SIG-M5 (cell line): ENCODE data around the gene DNAH17.

Experiments
- DNase-seq: peaks from one replicate; lab custom pipeline; 2025; lab: John Stamatoyannopoulos, UW

The DNAH17 gene

DNA sequence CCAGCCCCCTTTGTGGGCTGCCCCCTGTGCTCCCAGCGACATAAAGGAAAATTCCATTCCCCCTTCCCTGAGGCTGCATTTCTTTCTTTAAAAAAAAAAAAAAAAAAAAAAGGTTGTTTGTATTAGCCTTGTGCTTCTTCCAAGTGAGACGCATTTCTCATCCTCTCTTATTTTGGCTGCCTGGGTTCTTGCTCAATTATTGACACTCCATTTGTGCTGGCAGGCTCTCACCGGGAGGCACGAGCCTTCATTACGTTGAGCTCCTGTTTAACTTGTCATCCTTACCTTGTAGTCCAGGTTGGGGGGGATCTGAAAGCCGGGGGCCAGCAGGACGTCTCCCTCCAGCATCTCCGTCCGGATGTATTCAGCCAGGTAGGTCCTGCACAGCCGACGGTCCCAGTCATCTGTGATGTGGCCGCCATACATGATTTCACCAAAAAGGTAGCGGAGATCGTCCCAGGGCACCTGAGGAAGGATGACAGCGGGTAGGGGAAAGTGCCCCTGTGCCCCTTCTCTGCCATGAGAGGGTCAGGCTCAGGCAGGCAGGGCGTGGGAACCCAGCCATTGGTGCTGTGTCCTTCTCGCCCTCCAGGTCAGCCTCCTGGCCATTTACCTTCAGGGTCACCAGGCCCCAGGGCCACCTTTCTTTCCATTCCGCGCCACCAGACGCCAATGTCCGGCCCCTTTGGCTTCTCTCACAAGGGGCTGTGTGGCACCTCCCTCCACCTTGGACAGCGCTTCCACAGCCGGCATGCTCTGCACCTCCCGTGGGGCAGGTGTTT lies 148.2 kb downstream of the DNAH17 start:
- DNase-seq: no peak

DNA sequence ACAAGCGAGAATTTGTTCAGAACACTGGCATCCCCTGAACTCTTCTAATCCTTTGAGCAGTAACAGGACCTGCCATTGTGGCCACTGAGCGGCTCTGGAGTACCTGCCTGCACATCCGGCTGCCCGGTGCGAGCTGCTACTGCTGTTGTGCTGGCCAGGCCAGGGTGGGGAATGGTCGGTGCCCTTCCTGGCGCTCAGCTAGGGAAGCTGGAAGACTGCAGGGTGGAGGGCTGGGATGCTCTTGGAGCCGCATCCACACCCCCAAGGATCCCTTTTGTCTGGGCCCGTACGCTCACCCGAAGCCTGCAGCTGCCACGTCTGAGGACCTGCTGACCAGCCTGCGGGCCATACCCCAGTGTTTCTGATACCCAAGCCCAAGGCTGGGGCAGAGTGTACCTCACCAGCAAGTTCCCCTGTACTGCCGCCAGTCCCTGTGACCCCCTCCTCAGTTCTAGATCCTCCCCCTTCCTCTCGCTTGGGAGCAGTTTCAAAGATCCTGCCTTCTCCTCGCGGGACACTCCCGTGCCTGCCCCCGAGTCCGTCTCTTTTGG lies 149.1 kb downstream of the DNAH17 start:
- no peak for DNase-seq

DNA sequence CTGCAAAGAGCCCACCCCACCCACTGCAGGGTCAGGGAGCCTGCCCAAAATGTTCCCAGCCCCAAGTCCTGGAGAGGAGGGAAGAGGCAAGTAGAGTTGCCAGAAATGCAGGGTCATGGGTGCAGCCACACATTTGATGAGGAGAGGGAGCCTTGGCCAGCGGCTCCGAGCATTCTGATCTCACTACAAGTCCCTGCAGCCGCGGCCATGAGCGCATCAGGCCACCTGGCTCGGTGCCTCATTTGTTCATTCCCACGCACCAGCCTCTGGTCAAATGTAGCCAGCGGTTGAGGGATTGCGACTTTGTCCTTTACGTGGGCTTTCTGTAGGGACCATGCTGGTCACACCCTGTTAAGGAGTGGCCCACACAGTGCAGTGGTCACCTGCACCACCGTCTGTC lies 150.1 kb downstream of the DNAH17 start:
- no peak for DNase-seq

DNA sequence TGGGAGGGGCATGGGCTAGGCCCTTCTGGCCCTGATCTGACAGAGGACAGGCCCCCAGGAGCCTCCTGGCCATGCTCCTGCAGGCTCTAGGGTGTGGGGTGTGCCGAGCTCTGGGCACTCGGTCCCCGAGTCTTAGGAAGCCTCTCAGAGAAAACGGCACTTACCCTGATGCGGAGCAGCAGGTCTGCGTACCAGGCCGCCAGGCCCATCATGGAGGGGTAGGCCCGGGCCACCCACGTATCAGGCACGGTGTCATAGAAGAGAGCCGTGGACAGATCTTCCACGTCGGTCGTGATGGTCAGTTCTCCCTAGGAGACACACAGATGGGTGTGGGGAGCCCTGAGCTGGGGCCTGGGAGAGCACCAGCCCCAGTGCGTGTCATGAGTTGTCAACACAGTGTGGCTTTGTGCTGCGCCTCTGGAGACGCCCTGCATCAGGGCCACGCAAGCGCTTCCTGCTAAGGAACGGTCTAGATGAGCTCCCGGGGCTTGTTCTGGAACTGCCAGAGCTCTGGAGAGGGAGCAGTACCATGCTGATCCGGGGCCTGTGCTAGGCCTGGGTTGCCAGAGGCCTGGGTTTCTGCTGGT lies 150.8 kb downstream of the DNAH17 start:
- no peak for DNase-seq

DNA sequence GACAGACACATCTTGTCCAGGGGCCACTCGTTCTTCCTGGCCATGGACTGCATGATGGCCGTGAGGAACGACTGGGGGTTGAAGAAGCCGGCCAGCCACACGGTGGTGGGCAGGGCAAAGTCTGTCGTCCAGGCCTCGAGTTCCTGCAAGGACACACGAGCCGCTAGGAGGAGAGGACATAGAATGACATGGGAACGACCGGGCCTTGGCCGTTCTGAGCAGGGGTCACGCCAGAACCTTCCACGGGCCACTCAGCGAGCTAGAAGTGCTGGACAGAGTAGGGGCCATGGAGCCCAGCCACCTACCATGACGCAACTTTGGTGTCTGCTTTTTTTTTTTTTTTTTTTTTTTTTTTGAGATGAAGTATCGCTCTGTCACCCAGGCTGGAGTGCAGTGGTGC lies 151.8 kb downstream of the DNAH17 start:
- no peak for DNase-seq

DNA sequence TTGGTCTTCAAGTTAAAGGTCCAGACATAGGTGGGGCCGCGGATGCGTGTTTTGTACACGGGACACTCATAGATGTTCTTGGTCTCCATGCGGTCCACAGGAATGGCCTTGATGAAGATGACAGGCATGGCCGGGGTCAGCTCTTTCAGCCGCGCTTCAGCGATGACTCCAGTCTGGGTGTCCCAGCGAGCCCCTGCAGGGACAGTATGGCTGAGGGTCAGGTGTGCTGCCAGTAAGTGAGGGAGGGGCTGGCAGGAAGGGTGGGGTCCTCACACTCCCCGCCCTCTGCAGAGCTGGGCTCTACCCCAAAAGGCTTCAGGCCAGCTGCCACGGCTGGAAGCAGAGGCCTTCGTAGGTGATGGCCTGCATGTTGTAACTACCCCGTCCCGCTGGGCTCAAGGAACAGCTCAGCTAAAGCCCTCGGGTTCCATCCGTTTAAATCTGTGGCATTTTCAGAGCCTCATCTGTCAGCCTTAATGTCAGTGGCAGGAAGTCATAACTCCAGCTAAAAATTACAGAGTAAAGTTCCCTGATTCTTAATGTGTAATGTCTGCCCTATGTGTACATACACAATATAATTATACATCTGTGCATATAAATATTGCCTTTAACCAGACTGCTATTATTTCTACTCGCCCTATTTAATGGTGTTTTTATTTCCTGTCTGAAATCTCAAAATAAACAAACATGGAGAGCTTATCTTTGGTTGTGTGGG lies 153.1 kb downstream of the DNAH17 start:
- DNase-seq: no peak

DNA sequence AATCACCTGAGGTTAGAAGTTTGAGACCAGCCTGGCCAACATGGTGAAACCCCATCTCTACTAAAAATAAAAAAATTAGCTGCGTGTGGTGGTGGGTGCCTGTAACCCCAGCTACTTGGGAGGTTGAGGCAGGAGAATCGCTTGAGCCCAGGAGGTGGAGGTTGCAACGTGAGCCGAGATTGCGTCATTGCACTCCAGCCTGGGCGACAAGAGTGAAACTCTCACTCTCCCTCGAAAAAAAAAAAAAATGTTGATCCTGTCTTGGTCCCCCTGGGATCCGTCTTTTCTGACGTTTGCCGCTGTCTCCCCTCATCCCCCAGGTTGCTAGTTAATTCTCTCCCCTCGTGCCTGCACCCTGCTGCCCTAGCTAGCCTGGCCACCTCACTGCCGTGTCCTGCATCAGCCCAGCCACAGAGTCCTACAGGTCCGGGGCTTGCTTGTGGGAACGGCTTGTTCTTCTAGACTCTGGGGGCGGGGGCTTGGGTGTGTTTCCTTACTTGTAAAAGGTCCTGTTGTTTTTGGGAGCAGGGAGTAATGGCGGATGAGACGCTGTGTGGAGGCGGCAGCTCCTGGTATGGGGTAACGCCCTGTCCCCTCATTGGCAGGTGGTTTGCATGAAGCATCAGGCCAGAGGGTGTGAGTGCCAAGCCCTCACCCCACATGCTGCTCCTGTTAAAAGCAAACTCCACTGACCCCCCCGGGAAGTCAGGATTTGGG lies 154.2 kb downstream of the DNAH17 start:
- no peak for DNase-seq

DNA sequence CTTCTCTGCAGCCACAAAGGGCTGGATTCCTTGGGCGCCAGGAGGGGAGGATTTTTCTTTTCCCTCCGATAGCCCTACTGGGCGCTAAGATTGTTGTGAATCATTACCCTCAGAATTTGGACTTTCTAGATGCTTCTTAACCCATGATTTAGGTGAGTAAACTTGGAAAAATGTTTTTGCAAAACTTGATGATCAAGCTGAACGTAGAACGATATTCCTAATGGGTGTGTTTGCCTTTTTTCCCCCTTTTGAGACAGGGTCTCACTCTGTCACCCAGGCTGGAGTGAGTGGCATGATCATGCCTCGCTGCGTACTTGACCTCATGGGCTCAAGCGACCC lies 155.0 kb downstream of the DNAH17 start:
- DNase-seq: no peak

DNA sequence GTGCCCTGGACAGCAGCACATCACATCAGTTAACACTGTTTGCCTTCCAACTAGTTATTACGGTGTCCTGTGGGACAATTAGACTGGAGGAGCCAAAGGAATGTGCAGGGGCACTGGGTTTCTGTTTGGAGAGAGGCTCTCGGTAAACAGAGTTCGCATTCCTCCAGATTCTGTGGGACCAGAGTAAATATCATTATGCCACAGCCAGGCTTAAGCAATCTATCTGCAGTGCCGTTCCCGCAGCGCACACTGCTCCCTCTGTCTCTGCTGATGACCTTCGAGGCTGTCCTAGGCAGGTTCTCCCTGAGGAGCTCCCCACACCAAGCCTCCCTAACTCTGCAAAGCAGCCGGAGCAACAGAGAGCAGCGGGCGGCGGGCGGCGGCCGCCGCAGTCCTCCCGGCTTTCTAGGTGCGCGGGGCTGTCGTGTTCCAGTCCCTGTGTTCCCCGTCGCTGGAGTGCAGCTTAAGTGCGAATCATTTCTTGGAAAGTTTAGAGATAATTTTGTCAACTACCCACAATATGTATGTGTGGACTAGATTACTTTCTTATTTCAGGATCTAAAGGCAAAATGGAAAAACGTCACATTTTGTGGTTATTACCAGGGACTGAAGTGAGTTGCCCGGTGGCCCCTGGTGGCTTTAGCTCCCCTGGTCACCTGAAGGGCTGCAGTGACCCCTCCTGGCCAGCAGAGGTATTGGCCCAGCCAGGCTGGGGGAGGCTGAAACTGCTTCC lies 155.5 kb downstream of the DNAH17 start:
- DNase-seq: no peak

DNA sequence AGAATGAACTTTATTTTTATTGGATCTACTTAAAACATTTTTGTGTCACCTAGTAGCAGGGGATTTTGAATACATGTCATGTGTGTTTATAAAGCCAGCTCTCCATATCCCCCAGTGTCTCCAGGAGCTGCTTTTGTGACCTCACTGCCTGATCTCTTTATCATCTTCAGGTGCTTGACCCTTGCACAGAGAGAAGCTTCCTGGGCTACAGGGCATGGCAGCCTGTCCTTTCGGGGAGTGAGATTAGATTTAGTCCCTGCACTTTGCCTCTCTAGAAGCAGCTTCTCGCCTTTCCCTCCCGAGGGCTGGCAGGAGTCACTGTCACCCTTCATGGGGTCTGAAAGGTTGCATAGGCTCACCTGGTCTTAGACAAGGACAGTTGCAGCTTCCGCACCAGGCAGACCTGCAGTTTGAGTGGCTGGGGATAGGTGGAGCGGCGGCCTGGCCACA lies 156.1 kb downstream of the DNAH17 start:
- no peak for DNase-seq

DNA sequence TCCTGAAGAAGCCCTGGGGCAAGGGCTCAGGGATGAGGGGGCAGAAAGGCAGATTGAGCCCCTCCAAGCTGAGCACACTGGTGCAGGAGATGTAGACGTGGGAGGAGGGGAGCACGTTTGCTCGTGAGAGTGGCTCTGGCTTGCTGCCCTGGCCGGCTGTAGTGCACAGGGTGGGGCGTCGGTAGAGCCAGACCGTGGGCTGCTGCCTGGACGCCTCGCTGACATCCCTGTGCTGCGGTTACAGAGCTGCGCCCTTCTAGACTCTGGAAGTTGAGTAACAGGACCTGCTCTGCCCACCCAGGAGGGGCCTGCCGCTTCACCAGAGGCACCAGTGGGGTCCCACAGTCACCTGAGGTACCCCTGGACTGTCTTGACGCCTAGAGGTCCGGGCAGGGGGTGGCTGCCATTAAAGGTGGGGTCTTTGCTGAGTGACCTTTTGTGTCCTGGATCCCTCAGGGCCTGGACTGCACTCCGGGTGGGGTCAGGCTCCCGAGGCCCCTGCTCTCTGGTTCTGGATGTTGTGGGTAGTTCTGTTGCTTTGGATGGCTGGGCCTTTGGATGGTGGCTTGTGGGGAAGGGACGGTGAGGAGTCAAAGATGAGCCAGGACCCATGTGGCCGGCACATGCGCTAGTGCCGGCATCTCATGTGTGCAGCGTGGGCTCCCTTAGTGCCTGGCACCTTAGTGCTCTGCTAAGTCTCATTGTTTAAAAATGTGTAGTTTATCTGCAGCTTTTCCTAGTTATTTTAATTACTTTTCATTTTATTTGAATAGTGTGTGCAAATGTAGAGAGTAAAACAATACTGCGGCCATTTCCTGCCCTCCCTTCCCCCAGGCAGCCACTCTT lies 157.0 kb downstream of the DNAH17 start:
- DNase-seq: no peak

DNA sequence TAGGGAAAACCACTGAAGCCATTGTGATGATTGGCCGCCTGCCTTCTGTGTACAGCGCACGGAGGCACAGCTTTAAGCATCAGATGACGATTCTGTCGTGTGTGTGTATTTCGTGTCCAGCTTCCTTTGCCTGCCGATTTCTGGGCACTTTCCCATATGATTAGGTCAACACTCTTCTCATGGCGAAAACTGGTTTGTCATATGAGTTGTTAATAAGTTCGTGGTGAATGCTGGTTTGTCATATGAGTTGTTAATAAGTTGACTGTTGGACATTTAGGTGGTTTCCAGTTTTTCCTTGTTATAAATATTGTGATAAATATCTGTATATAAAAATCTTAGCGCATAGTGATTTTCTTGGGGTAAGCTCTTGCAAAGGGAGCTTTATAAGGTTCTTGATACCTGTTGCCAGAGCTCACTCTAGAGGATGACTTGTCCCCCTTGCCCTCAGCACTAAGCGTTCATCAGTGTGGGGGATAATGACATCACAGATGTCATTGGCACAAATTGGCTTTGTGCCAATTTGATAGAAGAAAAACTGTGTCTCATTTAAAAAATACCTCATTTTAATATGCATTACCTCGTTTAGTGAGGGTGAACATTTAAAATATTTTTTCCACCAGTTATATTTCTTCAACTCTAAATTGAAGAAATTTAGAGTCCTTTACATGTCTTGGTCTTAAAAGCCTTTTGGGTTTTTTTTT lies 158.7 kb downstream of the DNAH17 start:
- DNase-seq: no peak

DNA sequence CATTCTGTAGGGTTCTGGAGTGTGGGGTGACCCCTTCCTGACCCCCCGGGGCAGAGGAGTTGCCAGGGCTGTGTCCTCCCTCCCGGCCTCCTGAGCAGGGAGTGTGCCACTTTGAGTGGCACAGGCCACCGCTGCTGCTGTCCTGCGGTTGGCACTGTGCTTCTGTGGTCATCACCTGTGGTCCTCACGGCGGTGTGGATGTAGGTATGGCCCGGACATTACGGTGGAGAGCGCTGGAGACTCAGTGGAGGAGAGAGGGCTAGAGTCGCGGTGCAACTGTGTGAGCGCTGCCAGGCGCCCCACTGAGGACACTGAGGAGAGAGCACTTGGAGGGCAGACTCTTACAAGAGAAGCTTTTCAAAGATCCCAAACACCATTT lies 159.7 kb downstream of the DNAH17 start:
- DNase-seq: no peak

DNA sequence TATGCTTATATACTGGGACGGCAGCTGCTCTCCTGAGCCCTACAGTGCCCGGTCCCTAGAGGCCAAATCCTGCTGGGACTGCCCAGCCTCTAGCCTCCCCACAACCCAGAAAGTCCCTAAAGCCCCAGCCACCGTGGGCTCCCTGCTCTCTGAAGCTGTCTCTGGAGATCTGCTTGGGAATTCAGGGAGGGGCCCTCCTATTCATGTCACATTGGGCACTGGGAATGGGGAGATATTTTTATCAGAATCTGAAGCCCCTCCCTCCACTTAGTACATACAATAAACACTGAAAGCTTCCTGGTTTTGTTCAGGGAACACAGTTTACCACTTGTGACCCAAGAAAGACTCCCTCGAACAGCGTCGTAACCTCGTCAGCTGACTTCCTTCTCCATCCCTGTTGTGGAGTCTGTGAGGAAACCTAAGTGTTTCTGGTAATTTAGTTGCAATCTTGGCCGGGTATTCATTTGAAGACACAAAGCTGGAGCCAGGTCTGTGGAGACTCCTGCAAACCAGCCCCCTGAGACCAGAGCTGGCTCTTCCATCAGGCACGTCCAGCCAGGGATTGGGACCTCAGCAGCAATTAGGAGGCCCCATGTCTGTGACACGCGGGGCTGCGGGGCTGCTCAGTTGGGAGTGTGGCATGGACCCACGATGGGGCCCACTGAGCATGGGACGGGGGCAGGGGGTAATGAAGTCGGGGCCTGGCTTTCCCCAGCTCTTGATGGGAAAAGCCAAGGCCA lies 160.2 kb downstream of the DNAH17 start:
- no peak for DNase-seq

DNA sequence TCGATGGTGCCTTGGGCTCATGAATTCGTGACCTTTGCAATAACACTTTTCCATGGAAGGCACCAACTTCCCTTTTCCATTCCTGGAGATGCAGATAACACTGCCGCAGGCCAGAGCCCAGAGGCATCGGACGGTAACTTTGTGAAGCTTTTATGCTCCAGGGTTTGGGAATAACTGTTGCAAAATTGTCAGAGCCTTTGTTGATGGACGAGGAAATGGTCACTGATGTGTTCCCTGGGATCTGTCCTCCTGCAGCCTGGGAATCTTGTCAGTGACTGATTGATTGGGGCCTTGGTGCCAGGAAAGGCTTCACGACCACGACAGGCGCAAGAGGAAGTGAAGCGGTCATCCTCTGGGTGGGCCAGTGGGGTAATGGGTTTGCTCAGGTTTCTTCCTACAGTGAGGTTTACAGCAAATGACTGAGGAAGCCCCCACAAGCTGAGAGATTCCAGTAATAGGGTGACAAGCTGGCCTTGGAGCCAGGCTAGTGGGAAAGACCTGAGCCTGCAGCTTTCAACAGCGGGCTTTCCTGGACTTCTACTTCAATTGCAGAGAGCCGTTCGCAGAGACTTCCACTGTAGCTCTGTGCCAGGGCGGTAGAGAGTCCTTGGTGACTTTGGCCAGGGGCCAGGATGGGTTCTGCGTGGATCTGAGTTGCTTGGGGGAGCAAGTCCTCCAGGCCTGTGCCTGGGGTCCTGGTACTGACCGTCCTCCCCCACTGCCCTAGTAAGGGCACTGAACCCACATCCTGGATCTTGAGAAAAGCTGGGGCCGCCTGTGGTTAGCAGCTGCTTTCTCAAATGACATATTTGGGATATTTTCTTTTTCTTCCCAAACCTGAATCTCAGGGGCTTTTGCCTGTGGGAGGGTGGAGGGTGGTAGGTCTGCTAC lies 161.1 kb downstream of the DNAH17 start:
- DNase-seq: no peak

DNA sequence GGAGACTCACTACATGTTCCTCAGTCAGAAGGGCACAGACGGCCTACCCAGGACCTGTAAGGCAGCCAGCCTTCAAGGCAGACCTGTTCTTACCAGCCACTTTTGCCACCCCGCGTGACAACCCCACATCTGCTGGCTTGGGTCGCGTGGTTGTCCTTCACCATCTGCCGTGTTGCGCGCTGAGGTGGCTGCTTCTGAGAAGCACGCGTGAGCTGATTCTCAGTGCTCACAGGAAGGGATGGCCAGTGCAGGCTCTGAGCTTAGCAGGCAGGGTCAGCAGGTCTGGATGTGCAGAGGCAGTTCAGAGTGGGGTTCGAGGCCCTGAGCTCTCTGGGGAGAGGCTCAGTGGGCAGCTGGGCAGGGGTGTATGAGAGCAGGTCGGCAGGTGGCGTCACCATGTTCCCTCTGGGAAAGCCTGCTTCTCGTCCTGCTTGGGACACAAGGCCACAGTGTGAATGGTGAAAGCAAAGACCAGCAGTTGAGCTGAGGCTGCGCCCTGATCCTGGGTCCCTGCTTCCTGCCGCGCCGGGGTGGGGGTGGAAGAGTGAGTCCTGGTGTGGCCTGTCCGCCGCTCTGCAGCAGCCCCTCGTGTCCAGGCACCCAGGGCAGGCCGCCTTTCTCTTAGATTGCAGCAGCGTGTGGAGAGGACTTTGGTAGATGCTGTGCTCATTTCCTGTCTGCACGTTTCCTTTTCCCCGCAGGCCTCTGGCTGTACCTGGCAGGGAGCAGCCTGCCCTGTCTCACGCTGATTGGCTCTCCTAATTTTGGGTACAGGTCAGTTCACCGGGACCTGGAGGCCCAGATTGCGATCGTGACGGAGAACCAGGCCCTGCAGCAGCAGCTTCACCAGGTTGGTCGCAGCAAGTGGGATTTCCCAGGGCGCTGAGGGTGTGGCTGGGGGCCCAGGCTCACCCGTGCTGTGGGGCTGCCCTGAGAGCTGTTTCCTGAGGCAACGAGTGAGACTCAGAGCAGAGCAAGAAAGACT lies 162.7 kb downstream of the DNAH17 start:
- no peak for DNase-seq

DNA sequence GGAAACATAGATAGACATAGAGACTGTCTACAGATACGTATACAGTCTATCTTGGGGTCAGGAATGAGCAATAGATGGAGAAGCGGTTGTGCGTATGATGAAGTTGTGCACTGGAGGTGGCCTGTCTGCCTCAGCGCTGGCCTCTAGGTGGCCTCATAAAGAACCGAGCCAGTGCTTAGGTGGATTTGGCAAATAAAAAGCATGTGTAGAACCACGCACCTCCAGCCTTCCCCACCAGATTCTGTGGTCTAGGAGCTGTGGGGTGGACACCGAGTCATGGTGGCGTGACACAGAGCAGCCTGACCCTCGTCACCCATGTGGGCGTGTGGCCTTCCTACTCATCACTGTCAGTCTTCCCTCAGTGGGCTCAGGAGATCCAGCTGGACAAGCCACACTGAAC lies 164.8 kb downstream of the DNAH17 start:
- DNase-seq: no peak
